Measurements from ENCODE around the gene CDH4.

Gene CDH4

GRCh38 chr20:61780066-61780465 is 528.0 kb downstream of the CDH4 start:
- DNase-seq, result no peak

DNA sequence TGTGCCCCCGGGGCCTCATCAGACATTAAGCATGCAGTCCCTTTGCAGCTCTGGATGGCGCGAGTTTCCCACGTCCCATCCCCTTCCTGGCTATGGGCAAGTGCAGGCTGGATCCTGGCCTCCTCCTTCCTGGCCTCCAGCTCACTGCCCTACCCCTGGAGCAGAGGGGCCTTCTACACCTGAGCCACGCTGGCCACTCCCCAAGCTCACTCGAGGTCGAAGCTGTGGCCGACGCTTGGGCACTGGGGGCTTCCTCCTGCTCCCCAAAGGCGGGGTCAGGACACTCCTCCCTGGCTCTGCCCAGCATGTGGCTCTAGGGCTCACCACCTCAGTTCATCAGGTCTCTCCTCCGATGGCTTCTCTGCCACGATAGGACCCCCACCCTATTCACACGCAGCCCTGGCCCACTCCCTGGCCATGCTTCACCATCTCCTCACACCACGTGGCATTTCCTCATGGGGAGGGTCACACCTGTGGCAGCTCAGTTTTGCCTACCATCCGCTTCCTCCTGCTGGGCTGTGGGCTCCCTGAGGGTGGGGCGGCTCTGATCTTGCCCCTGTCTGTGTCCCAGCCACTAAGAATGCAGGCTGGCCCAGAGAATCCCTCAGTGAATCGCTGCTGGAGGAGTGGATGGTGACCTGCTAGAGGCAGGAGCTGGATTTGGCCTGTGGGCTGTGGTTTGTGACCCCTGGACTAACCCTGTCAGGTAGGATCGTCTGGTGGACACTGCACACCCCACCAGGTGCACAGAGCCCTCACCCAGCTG is 532.9 kb downstream of the CDH4 start:
- no peak for DNase-seq

DNA sequence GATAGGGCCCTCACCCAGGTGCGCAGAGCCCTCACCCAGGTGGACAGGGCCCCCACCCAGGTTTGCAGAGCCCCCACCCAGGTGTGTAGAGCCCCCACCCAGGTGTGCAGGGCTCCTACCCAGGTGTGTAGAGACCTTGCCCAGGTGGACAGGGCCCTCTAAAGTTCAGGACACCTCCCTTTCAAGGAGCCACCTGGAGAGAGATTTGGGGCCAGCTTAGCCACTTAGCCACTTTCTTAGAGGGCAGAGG is 533.4 kb downstream of the CDH4 start:
- no peak for DNase-seq

DNA sequence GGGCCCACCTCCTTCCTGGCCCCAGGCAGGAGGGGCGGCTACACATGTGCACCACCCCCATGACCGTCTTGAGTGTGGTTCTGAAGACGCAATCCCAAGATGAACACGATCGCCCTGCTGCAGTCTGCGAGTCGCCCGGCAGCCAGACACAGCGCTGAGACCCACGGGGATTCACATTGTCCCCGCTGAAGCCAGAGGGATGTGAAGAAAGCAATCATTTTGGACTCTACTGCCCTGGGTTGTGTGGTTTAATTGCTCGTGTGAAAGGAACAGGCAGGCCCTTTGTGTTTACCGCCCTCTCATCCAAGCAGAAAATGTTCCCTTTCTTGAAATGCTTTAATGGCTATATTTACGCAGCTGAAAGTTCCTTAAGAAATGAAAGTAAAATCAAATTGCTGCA is 534.2 kb downstream of the CDH4 start:
- DNase-seq, result no peak

DNA sequence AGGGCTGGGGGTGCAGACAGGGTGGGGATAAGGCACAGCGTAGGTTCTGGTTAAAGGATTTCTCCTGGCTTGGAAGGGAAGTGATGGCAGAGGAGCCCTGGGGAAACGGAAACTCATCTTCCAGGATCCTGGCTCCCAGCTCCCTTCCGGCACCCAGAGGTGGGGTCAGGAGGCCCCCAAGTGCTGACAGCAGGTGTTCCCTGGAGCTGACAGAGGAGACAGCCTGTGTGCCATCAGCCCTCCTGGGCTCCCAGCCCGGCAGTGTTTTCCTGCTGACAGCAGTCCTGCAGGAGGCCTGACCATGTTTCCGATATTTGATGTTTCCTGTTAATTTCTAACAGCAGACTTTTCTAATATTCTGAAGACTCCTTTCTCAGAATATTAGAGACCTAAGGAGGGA is 536.3 kb downstream of the CDH4 start:
- DNase-seq, result no peak

DNA sequence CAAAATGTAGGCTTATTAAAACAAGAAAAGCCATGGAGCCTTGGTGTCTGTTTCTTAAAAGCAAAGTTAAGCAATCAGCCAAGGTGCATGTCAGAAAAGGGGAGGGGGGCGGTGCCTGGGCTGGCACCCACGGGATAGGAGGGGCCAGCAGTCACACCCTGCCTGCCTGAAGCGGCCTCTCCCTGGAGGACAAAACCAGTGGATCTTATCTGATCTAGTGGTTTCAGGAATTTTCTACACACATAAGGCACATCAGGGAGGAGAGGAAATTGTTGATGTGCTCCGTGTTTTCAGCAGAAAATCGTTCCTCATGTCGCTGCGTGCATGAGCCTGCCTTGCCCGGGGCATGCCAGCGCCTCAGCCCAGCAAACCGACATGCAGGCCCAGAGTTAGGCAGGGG is 537.3 kb downstream of the CDH4 start:
- DNase-seq, result no peak

GRCh38 chr20:61790116-61790827 is 538.2 kb downstream of the CDH4 start:
- no peak for DNase-seq

DNA sequence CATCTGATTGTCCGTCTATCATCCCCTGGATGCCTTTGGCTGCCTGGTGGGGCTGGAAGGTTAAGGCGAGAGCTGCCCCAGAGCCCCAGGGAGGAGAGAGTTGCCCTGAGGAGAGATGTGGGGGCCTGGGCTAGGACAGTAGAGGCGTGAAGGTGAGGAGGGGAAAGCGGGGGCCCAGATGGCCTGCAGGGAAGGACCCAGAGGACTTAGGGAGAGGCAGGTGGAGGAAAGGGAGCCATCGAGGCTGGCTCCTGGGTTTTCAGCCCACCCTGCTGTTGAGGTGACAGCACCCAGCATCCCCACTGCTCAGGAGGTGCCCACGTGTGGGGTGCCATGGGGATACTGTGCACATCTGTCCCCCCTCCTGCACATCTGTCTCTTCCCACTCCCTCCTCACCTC is 539.9 kb downstream of the CDH4 start:
- no peak for DNase-seq

DNA sequence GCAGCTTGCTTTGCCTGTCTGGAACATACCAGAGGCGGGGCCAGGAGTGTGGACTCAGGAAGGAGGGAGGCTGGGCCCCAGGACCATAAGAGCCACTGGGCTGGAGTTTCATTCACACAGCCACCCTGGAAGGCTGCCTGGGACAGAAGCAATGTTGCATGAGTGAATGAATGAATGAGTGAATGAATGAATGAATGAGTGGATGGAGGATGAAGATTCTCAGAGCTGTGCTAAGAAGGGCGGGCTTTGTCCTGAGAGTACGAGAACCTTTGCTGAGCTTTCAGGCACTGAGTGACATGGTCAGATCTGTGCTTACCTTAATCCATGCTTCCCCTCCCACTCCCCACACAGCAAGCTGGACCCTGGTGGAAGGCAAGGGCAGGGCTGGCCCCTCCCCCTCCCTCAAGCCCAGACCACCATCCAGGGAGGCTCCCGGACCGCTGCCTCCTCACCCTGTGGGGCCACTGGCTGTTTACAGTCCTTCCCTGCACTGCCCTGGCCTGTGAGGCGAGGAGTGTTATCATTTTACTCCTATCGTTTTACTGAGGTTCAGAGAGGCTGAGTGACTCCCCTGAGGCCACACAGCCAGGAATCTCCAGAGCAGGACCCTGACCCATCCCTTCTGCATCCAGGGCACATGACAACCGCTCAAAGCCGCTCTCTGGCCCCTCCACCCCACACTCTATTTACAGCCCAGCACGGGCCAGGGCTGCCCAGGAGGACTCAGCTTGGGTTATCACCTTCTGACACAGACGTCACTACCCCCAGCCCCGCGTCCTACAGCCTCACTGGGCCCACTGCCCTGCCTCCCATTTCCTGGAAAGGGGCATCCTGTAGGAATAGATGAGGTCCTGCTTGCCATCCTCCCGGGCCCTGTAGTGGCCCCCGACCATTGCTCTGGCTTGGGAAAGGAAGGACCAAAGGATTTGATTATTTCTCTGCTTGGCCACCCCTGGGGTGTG is 543.9 kb downstream of the CDH4 start:
- no peak for DNase-seq

GRCh38 chr20:61796738-61797137 is 544.7 kb downstream of the CDH4 start:
- DNase-seq, result no peak

DNA sequence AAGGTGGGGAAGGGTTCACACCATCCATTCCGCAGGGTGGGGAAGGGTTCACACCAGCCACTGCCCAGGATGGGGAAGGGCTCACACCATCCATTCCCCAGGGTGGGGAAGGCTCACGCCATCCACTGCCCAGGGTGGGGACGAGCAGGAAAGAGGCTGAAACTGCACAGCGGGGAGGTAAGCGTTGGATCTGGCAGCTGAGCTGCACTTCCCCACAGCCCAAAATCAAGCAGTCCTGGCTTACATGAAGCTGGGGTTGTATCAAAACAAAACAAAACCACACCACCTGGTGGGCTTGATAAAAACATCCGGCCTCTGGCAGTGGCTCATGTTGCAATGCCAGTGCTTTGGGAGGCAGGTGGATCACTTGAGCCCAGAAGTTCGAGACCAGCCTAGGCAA is 545.1 kb downstream of the CDH4 start:
- no peak for DNase-seq

GRCh38 chr20:61797971-61798411 is 545.9 kb downstream of the CDH4 start:
- no peak for DNase-seq

GRCh38 chr20:61798632-61799031 is 546.6 kb downstream of the CDH4 start:
- DNase-seq, result no peak

DNA sequence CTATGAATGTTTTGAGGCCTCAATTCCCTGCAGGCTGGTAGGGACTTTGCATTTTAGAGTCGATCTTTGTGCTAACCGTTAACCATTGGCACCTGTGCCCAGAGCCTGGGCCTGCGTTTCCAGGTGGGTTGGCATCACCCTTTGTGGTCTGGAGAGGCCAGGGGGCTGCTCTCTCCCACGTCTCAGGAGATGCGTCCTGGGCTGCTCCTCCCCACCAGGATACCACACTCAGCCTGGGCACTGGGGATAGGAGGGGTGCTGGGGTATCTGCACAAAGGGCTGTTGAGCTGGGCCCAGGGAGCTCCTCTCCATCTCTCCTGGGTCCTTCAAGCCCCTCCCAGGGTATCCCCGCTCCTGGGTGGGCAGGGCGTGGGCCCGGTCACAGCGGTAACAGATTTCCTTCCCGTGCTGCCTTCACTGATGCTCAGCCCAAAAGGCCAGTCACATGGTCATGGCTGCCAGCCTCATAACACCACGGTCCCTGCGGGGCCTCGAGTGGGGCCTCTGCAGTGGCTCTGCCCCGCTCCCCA is 547.4 kb downstream of the CDH4 start:
- no peak for DNase-seq

- DNase-seq, result no peak
Measured at GRCh38 chr20:61799928-61800327, 547.9 kb downstream of the CDH4 start.

DNA sequence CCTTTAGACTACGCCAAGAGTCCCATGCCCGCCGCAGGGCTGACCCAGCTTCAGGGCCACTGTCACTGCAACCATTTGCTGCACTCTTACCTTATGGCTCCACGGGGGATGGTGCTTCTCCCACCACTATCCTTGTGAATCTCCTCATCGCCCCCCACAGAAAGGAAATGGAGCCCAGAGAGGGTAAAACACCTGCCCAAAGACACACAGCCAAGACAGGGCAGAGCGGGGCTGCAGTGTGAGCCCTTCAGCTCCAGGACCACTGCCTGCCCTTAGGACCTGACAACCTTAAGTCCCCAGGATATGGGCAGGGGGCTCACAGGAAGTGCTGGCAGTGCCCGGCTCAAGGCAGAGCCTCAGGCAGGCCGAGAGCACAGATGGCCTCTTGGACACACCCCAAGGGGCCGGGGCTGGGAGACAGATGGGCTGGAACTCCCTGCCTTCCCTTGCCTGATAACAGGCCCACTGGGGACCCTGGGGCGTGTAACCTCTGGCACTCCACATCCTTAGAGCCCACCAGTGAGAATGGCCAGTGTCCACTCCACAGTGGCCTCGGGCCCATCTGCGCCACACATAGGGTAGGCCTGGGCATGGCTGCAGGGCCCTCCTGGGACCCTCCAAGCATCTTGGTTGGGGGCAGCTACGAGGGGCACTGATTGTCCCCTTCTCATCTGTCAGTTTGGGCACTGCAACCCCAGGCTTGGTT is 548.5 kb downstream of the CDH4 start:
- DNase-seq, result no peak

DNA sequence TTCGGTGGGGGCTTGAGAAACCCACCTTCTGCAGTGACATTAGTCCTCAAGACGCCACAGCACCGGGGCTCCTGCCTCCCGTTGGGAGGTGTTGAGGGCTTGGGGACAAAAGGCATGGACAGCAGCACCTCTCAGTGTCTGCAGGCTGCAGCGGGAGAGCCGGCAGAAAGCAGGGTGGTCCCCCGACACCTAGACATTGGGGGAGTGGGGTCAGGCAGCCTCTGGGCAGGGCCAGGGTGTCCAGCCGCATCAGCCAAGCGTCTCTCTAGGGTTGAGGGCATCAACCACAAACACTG is 549.0 kb downstream of the CDH4 start:
- DNase-seq, result no peak

DNA sequence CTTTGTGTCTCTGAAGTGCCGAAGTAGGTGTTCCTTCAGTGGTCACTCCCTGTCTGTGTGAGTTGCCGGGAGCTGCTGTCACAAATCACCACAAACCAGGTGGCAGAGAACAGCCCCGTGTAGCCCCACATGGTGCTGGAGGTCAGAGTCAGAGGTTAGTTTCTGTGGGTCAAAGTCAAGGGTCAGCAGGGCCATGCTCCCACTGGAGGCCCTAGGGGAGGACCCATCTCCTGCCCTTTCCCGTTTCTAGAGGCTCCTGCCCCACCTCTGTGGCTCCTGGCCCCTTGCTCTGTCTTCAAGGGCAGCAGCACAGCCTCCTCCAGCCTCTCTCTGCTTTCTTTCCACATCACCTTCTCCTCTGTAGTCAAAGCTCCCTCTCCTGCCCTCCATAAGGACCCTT is 549.4 kb downstream of the CDH4 start:
- DNase-seq, result no peak

GRCh38 chr20:61801857-61802442 is 549.9 kb downstream of the CDH4 start:
- no peak for DNase-seq

DNA sequence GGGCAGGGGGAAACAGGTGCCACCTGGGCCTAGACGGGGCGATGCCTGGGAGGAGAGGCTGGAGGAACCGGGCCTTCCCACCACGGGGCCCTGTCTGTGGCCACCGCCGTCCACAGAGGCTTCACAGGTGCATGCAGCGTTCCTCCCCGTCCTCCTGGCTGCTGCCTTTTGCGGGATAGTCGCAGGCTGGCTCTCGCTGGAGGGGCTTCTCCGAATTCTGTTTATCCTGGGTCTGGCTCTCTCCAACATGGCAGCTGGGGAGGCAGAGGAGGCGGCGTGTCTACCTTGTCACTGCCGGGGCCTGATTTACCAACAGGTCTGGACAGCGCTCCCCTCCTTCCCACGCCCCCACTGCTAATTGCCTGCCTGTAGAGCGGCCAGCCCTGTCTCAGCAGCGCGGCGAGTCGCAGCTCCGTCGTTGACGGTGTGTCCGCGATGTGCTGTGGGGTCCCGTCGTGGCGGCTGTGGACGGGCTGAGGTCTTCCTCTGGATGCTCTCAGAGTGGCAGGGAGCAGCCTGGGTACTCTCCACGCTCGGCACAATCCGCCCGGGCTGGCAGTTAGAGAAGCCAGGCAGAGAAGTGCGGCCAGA is 550.8 kb downstream of the CDH4 start:
- no peak for DNase-seq

- DNase-seq, result no peak
Measured at GRCh38 chr20:61803416-61803914, 551.4 kb downstream of the CDH4 start.
